Measurements from ENCODE around the gene KSR1. TPM values are rescaled to one million over a fixed set of nuclear protein-coding genes. Genes with fewer than 3 reads are reported as not detected.
"Not testable (repeated sequence)": the region's sequence is repeated elsewhere in the genome, so short reads cannot be mapped to it uniquely, and the experiment has no call there.

KSR1 gene
- total RNA-seq, 1 experiment from 2014 or later: 7.8 TPM

DNA sequence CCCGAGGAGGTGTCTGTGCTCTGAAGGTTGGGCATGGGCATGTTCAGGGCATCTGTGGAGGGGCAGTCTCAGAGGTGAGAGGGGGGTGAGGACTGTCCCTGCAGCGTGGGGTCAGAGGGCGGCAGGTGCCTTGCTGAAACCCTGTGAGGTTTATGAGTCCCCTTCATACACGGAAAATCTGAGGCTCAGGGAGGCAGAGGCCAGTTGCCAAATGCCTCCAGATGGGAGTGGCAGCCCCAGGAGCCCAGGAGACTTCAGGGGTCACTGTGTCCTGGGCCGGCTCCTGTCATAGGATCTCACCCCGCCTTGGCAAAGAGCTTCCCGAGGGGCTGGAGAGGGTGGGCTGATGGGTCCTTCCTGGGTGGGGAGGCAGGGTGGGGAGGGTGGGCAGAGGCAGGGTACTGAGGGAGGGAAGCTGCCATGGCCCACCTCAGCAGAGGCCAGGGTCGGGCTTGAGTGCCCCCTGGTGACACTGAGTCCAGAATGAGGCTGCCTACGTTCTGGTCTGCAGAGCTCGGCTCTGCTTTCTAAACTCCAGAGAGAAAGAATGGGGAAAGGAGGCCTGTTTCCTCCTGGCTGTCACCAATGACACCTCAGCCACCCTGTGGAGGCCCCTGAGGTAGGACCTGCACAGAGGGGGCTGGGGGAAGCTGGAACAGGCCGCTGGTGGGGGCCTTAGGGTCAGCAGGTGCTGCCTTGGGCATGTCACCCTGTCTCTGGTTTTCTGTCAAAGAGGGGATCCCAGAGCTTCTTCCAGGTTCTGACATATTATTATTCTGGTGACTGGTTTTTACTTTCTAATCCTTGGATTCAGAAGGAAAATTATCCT is 175.9 kb downstream of the KSR1 start:
- no peak for DNase-seq (ENCODE audit: low spot score)

DNA sequence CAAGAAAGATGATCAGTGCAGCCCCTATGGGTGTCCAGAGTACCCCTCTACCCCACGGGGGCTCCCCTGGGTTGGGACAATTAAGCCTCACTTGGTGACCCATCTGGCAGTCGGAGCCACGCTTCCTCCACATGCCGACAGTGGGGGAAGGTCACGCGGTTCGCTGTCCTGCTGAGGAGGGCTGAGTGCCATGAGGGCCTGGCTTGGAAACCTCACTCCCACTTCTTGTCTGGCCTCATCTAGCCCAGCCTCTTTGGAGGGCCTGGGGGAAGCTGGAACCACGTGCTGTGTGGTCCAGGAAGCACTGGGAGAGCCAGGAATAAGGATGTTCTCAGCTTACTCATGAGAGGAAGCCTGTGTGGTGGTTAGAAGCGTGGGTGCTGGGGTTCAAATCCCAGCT is 176.5 kb downstream of the KSR1 start:
- not testable (repeated sequence) for DNase-seq (ENCODE audit: low spot score)

DNA sequence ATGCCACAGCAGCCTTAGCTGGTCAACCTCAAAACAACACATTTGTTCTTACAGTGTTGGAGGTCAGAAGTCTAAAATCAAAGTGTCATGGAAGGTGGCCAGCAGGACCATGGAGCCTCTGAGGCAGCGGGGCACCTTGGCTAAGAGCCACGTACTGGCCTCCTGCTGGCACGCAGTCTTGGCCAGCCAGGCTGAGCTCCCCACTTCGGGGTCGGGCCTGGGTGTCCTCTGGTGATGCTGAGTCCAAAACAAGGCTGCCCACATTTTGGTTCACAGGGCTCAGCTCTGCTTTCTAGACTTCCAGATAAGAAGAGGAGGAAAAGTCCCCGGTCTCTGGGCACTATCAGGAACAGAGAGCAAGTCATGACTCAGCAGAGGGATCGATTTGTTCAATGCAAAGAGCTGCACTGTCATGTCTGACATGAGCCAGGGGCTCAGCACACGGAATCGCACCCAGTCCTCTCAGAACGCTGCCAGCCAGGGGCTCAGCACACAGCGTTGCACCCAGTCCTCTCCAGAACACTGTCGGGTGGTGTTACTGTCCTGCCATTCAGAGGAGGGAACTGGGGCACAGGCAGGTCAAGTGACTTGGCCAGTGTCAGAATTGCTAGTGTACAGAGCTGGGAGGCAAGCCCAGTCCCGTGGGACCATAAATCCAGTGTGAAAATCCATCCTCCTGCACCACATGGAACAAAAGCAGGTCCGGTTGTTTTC is 177.2 kb downstream of the KSR1 start:
- DNase-seq (ENCODE audit: low spot score): no peak

DNA sequence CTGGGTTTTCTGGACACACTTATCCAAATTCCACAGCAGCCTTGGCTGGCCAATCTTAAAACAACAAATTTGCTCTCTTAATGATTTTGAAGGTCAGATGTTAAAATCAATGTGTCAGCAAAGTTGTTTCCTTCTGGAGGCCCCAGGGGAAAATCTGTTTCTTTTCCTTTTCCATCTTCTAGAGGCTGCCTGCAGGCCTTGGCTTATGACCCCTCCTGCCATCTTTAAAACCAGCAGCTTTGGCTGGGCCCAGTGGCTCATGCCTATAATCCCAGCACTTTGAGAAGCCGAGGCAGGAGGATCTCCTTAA is 177.7 kb downstream of the KSR1 start:
- no peak for DNase-seq (ENCODE audit: low spot score)

DNA sequence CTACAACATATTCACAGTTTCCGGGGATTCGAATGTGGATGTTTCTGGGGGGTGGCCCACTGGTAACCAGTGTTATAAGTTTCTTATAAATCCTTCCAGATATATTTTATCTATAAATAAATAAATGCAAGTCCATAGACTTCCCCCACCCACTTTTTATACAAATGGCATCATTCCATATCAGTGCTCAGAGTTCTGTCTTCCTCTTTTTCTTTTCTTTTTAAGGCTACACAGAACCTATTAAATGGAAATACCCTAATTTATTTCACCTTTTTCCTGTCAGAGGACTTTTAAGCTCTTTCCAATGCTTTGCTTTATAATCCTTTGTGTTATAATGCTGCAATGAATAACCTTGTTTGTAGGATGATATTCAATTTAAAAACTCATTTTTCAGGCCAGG is 178.5 kb downstream of the KSR1 start:
- DNase-seq (ENCODE audit: low spot score): no peak

DNA sequence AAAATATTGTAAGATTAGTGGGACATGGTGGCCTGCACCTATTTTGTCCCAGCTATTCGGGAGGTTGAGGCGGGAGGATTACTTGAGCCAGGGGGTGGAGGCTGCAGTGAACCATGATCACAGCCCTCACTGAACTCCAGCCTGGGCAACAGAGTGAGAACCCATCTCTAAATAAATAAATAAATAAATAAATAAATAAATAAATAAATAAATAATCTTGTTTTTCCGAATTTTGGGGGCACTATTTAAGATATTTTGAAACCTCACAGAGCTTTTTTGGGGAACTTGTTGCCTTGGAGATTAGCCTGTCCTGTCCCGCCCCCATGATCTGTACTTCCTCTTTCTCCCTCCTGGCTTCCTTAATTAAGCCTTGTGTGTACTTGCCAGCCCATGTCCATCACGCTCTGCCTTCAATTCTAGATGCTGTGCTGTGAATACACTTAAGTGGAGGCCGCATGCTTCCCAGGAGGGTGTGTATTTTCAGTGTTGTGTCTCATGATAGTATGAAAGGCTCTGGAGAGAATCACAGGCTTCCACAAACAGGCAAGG is 179.1 kb downstream of the KSR1 start:
- no peak for DNase-seq (ENCODE audit: low spot score)

DNA sequence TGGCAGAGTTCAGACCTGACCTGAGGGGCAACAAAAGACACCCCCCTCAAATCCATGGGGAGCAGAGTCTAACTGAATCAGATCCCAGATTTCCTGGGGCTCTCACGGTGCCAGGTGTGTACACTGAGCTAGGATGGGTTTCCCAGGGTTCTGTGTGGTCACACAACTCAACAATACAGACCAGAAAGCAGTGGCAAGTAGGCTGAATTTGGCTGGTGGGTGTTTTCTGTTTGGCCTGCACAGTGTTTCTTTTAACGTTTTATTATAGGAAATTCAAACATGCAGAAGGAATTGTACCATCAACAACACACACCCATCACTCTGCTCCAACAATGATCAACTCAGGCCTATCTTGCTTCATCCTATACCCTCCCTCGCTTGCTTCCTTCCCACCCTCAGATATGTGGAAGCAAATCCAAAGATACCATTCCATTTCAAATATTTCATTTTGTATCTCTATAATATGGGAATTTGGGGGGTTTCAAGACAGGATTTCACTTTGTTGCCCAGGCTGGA is 179.8 kb downstream of the KSR1 start:
- DNase-seq (ENCODE audit: low spot score): not testable (repeated sequence)

DNA sequence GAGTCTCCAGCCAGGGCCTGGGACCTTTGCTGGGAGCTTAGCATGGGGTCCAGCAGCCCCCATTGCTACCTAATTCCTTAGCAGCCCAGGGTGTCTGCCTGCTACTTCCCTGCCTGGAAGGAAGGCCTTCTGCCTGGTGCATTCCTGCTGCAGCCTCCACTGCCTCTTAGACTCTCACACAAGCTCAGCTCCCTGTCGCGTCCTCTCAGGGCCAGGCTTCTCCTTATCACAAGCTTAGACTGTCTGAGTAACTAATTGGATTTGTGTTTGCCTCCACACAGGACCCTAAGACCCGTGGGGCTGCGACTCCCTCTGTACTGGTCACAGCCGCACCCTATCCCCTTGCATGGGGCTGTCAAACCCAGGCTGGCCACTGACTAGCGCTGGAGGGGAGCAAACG is 181.6 kb downstream of the KSR1 start:
- DNase-seq (ENCODE audit: low spot score): not testable (repeated sequence)

DNA sequence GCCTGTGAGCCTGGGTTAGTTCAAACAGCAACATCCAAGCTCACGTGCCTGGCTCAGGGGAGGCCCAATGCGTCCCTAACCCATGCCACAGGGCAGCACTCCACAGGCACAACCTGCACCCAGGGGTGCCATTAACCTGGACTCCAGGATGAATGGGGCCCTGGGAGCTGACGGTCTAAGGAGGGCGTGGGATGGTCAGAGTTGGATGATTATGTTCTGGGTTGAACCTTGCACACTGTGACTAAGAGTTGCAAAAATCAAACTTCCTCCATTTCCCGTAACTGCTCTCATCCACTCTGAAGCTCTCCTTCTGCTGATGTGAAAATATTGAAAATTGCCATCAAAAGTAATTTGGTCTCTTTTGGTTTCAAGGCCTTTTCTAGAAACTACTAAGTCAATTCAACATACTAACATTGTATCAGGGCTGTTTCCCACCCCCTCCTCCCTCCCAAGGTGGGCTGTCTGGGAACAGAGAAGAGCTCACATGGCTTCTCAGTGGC is 182.2 kb downstream of the KSR1 start:
- DNase-seq (ENCODE audit: low spot score): not testable (repeated sequence)

DNA sequence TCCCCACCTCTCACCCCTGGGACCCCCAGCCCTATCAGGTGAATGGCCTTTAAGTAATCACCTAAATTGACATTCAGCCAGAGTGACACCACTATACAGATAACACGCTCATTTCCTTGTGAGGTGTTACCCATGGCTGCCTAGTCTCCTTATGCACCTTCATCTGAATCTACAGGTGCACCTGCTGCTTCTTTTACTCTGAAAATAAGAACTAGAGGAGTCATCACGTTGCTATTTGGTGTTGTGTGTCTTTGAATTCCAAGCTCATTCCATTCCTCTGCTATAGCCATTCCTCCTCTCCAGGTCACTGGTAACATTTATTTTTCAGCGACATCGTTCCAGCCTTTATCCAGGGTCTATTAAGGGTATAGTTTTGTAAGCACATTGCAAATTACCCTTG is 184.5 kb downstream of the KSR1 start:
- DNase-seq (ENCODE audit: low spot score): no peak

DNA sequence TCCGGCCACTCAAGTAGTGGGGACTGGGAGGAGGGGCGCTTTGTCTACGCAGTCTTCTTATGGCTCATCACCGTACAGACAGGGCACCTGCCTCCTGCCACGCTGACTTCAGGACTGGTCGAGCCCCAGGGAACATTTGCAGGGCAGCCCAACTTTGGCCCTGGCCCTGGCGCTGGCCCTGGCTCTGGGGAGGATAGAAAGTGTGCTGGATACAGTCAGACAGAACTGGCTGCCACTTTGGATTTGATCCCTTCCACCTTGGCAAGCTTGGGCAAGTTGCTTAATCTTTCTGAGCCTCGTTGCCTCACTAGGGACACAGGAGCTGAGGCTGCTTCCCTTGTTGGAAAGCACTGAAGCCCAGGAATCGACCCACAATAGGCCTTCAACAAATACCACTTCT is 188.3 kb downstream of the KSR1 start:
- no peak for DNase-seq (ENCODE audit: low spot score)

DNA sequence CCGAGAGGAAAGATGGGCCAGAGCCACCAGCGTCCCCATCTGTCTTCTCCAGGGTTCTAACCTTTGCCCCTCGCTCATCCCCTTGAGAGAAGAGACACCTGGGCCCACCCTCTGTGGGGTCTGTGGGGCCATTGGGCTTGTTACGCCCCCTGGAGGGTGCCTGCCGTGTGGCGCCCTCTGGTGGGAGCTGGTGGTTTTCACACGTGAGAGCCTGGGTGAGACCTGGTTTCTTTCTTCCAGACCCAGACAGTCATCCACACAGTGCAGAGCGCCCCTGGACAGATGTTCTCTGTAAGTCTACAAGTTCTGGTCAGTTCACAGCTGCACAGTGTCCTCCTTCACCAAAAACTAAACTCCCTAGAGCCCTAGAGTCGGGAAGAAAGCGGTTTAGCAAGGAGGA is 189.4 kb downstream of the KSR1 start:
- DNase-seq (ENCODE audit: low spot score): not testable (repeated sequence)

DNA sequence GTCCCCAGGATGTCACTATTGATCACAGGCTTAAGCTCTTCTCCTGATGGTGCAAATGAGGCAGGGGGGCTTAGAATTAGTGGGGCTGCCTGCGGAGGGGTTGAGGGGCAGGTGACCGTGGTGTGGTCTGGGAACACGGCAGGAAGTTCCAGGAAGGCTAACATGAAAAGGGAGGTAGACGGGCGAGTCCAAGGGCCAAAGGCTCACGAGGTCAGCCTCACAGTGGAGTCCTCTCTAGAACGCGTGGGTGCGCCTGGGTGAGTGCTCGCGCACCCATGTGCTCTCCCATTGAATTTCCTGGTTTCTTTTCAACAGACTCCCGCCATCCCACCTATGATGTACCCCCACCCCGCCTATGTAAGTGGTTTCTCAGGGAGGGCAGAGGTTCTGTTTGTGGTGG is 190.0 kb downstream of the KSR1 start:
- no peak for DNase-seq (ENCODE audit: low spot score)

DNA sequence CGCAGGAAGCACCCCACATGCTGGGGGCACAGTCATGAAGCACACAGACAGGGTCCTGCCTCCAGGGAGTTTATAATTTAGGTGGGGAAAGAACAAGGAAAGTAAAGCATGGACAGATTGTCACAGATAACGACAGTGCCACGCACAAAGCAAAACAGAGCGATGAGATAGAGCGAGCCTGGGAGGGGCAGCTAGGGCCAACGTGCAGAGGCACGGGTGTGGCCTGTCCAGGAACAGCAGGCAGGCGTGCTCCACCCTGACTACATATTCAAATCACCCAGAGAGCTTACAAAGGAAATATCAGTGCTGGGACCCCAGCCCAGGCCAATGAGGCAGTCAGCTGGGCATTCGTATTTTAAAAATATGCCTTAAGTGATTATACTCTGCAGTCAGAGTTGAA is 191.5 kb downstream of the KSR1 start:
- no peak for DNase-seq (ENCODE audit: low spot score)

DNA sequence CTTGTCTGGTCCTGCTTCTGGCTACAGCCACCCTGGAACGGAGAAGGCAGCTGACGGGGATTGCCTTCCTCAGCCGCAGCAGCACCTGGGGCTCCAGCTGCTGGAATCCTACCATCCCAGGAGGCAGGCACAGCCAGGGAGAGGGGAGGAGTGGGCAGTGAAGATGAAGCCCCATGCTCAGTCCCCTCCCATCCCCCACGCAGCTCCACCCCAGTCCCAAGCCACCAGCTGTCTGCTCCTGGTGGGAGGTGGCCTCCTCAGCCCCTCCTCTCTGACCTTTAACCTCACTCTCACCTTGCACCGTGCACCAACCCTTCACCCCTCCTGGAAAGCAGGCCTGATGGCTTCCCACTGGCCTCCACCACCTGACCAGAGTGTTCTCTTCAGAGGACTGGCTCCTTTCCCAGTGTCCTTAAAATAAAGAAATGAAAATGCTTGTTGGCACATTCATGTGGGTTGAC is 192.9 kb downstream of the KSR1 start:
- DNase-seq (ENCODE audit: low spot score): not testable (repeated sequence)

DNA sequence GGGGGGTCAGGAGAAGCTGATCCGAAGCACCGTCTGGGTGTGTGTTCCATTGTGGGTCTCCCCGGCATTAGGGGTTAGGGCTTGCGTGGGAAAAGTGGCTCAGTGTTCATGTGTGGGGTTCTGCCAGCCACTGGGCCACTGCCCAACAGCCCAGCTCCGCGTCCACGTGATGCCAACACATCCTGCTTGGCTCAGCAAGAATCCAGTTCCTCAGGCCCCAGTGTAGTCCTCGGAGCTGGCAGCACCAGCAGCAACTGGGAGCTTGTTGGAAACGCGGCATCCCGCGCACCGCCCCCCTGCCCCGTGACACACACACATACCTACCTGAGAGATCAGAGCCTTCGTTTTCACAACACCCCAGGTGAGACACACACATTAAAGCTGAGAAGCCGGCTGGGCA is 193.7 kb downstream of the KSR1 start:
- no peak for DNase-seq (ENCODE audit: low spot score)

DNA sequence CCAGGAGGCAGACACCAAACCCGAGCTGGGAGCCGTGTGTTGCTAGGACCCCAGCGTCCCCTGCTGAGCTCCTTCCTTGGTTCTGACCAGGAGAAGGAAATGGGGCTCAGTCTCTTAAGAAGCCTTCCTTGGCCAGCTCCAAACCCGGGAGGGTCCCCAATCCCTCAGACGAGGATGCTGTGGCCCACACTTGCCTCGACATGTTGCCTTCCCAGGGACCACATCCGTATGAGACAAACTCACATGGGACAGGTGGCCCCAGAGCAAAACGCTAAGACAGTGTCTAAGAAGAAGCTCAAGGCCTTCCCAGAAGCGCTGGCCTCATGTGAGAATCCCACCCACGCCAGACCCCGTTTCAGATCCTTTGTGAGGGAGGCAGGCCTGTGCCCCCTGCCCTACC is 194.6 kb downstream of the KSR1 start:
- no peak for DNase-seq (ENCODE audit: low spot score)

DNA sequence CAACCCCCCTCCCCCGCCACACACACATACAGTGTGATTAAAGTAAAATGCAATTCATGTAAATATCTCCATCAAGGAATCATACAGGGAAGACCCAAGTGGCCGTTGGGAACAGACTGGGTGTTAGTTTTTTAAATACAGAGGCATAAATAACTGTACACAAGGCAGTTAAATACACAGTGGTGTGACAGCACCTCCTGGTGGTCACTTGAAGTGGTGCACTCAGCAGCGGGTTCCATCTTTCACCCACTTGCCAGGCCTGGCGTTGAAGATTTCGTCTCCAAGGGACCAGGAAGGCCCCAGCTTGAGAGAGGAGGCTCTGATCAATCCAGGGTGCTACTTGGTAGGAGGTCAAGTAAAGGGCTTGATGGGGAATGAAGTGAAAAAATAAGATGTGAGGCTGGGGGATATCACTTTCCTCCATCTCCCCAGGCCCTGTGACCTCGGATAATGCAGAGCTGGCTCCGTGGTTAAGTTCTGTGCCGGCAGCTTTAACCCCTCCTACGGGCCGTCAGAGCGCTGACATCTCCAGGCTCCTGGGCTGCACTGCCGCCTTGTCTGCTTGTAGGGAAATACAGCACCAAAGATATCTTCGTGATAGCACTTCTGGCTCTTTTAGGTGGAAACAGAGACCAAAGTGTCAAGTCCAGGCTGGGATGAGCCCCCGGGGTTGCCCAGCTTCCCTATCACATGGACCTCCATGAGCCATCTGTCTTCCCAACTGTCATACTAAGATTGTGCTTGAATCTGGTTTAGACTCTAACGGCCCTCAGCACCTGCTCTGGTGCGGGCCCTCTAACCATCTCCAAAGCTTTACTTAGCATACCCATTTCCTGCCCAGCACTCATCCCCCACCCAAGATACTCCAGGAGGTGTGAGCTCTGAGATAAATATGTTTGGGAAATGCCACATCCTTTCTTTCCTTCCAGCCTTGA is 195.4 kb downstream of the KSR1 start:
- peak; percentile 76 for DNase-seq (ENCODE audit: low spot score)

DNA sequence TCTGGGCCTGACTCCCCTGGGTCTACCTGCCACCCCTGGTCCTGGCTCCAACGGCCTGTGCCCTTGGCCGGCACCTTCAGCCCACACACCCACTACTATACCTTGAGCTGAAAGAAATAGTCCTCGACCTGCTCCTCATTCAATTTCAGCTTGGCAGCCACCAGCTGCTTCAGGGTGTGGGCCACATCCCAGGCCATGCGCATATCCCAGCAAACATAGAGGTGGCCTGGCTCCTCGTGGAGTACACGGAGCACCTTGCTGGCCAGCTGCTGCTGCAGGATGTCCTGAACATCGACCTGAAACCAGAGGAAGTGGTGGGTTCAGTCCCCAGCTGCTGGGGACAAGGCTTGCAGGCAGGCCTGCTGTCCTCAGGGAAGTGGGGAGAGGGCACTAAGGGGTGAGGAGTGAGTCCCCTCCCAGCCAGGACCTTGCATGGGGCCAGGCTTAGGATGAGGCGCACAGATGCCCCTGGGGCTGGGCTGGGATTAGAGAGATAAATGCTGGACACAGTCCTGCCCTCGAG is 197.3 kb downstream of the KSR1 start:
- not testable (repeated sequence) for DNase-seq (ENCODE audit: low spot score)

DNA sequence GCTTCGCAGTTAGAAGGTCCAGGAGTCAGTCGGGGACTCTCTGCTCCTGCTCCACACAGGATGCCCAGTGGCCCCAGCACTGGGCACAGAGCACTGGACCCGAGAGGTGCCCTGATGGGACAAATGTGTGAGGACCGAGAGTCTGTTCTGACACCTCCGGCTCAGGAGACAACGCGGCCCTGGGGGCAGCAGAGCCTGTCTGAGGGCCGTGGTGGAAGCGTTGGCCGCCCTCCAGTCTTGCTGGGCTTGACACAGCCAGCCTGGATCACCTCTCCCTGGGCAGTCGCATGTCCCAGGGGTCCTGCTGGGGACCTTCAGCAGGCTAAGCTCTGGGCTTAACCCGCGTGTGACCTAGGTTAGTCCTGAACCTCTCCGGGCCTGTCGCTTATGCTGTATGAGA is 197.9 kb downstream of the KSR1 start:
- DNase-seq (ENCODE audit: low spot score): no peak
